Measurements from ENCODE around the gene SHISA5. TPM values are rescaled to one million over a fixed set of nuclear protein-coding genes. Genes with fewer than 3 reads are reported as not detected.

The SHISA5 gene
- total RNA-seq, 1 donor from 2014 or later = 59.2 TPM

DNA sequence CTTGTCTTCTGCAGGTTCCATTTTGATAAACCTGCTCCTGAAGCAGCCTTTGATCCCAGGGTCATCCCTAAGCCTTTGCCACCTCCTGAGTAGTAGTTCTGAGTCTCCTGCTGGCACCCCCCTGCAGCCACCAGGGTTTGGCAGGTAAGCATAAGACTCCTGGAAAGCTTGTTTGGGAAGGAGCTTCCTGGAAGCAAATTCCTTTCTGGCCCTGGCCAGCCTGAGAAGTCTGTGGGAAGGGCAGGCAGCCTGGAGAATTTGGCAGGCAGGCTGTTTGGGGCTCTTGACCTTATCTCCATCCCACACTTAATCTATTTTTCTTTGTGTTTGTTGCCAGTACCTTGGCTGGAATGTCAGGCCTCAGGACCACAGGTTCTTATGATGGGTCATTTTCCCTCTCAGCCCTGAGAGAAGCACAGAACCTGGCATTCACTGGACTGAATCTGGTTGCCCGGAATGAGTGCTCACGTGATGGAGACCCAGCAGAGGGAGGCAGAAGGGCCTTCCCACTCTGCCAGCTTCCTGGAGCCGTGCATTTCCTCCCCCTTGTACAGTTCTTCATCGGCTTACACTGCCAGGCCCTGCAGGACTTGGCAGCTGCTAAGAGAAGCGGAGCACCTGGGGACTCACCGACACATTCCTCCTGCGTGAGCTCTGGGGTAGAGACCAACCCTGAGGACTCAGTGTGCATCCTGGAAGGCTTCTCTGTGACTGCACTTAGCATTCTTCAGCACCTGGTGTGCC lies 44.0 kb downstream of the SHISA5 start:
- DNase-seq (ENCODE audit: low spot score) = no peak

DNA sequence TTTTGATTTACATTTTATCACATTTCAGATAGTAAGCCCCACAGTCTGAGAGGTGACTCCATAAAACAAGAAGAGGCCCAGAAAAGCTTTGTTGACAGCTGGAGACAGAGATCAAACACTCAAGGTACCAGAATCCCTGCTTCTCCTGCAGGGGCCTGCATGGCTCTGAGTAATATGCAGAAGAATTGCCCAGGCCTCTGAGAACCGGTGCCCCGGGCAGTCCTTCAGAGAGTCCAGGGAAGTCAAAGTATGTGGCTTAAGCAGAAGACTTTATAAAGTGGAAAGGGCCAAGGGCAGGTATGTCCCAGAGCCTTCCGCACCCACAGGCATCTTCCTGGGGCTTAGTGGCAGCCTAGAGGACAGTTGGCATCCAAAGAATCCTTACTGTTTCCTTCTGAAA lies 44.6 kb downstream of the SHISA5 start:
- DNase-seq (ENCODE audit: low spot score) = no peak

DNA sequence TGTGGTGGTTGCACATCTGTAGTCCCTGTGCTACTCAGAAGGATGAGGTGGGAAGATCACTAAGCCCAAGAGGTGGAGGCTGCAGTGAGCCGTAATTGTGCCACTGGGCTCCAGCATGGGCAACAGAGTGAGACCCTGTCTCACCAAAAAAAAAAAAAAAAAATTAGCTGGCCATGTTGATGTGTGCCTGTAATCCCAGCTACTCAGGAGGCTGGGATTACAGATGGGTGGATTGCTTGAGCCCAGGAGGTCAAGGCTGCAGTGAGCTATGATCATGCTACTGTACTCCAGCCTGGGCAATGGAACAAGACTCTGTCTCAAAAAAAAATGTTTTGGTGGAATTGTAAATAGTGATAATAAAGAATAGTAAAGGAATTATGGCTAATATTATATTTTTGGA lies 47.5 kb downstream of the SHISA5 start:
- DNase-seq (ENCODE audit: low spot score) = no peak

DNA sequence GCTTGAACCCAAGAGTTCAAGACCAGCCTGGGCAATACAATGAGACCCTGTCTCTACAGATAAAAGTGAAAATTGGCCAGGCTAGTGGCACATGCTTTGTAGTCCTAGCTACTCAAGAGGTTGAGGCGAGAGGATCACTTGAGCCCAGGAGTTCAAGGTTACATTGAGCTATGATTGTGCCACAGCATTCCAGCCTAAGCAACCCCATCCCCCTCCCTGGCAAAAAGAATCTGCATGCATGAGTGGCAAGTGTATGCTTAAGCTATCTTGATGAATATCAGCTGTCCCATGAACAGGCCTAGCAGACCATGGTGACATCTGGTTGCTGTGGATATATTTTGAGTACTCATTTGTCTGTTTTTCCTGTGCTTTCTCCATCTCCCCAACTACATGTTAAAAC lies 52.7 kb downstream of the SHISA5 start:
- DNase-seq (ENCODE audit: low spot score) = no peak

DNA sequence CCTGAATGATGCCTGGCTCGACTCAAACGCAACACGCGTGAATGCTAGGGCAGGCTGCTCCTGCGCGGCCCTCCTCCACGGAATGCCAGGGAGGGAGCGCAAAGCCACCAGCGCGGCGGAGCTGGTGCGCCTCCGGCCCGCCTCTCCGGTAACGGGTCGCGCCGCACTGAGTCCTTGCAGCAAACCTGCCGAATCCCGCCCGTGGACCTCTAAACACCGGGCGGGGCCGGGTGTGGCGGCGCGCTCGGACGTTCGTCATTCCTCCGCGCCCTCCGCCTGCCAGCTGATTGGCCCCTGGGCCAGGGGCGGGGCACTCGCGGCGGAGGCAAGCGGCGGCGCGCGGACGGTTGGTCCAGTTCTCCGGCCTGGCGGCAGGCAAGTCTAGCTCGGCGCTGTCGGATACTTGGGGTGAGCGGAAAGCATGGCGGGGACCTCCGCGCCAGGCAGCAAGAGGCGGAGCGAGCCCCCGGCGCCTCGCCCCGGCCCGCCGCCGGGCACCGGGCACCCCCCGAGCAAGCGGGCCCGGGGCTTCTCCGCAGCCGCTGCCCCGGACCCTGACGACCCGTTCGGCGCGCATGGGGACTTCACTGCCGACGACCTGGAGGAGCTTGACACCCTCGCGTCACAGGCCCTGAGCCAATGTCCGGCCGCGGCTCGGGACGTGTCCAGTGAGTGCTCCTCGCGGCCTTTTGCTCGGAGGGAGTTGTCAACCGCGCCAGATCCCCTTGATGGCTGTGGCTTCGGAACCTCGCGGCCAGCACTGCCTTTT lies 57.4 kb downstream of the SHISA5 start, which contains the start of gene ATRIP:
TSS of gene ATRIP (plus strand) at position 313 of the 769 bp plus-strand sequence. CDS start at position 422, 109 bp downstream.
- DNase-seq (ENCODE audit: low spot score) = peak; percentile 90

DNA sequence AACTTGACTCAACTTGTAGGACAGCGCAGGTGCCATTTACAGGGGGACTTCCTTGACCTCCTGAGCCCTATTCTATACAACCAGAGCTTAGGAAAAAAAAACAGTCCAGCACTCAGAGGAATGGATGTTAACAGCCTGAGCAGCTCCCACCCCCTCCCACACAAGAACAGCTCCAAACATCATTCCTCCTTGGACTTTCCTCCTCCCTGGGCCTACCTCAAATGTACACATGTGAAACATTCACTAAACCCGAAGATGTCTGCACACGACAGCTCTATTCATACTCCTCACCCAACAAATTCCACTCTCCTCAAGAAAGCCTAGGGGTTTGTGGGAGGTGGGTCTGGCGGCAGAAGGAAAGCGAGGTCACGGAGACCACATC lies 57.9 kb downstream of the SHISA5 start:
- no peak for DNase-seq (ENCODE audit: low spot score)

DNA sequence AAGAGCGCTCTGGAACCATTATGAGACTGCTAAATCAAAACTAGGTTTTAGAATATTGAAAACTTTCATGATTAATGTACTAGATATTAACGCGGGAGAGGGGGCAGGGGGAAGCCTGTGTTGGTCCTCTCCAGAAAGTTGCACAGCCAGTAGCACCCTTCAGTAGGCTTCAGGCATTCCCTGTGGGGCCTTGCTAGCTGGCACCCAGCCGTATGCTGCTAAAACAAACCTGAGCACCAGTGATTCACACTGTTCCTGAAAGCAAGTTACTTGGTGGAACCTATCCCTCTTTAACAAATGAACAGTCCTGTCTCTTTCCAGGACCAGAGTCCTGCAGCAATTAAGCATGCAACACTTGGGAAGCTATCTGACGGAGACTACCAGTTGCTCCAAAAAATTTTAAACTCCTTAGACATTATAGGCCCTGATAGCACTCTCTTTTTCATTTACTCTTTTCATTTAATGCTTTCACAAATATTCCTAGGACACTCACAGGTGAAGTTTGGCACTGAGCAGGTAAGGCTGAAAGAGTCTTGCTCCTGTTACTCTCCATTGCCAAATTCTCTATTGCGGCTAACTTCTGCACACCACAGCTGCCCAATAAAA lies 58.6 kb downstream of the SHISA5 start:
- no peak for DNase-seq (ENCODE audit: low spot score)

DNA sequence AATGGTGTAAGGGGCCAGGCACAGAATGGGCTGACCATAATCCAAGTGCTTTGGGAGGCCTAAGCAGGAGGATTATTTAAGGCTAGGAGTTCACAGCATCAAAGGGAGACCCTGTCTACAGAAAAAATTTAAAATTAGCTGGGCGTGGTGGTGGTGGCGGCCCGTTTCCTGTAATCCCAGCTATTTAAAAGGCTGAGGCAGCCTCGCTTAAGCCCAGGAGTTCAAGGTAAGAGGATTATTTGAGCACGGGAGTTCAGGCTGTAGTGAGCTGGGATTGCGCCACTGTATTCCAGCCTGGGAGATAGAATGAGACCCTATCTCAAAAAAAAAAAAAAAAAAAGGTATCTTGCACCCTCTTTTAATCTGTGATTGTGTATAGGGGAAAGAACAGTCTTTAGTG lies 62.0 kb downstream of the SHISA5 start:
- DNase-seq (ENCODE audit: low spot score) = peak; percentile 22

DNA sequence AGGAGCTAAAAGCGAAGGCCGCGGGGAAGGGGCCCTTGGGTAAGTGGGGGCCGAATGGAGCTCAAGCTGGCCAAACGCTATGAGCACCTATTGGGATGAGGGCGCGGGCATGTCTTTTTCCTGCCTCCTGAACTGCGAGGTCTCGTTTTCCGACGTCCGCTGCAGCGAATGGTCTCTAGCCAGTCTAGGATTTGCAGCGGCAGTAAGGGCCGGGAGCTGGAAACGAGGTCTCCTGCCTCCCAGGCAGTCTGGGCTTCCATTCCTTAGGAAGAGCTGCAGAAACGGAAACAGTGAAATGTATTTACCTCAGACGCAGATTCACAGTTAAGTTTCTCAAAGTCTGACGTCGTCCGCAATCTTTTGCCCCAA lies 63.4 kb downstream of the SHISA5 start:
- DNase-seq (ENCODE audit: low spot score) = no peak

DNA sequence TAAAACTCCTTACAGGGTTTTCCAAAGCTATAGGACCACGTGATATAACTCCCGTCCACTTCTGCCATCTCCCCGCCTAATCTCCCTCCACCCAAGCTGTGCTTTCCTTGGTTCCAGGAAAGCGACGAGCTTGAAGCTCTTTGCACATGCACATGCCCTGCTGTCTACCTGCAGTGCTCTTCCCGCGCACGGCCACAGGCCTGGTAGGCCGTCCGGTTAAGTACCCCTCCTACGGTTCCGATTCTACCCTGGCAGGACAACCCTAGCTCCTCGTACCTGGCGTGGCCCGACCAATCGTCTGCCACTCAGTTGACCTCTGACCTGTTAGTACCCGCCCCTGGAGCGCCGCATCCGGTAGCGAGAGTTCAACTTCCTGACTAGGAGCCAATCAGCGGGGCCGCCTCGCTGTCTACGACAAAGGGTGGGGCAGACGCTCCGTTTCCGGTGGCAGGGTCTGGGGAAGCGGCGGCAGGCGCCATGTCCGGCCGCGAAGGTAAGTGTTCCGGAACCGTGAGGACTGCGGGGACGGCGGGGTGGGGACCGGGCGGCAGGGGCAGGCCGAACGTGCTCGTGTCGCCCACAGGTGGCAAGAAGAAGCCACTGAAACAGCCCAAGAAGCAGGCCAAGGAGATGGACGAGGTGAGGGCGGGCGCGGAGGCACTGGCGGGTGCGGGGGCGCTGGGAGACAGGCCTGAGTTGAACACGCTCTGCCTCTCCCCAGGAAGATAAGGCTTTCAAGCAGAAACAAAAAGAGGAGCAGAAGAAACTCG lies 64.0 kb downstream of the SHISA5 start, which contains the start of the genes CCDC51 and TMA7:
TSS of gene CCDC51 (minus strand) at position 300 of the 770 bp plus-strand sequence. CDS start 4,991 bp downstream, outside the sequence.
TSS of gene TMA7 (plus strand) at position 438 of the 770 bp plus-strand sequence. CDS start at position 478, 40 bp downstream.
- peak; percentile 99 for DNase-seq (ENCODE audit: low spot score)

DNA sequence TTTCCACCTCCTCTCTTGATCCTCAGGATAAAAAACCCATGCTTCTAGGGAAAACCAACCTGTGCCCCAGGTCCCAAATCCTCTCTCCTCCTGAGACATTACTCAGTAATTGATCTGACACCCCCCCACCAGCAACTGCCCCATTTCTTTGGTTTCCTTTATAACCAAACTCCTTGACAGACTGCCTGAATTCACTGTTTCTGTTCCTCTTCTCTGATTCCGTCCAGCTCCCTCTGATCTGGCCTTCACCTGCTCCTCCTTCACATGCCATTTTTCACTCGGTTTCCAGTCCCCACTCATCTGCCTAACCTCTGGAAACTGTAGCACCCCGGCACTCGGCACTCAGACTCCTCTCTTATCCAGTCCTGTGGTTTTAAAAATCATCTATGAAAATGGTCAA lies 66.2 kb downstream of the SHISA5 start:
- no peak for DNase-seq (ENCODE audit: low spot score)

DNA sequence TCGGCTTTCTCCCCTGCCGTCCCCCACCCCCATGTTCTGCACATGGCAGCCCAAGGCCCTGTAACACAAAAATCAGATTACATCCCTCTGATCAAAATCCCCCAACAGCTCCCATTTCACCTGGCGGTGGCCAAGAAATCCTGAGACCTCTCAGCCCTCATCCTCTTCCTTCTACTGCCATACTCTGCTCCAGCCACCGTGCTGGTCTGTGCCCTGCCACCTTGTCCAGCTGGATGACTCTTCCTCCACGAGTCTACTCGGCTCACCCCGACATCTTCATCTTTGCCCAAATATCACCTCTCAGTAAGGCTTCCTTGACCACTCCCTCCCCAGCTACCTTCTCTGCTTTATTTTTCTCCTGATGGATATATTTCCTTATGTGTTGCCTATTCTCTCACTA lies 67.1 kb downstream of the SHISA5 start:
- no peak for DNase-seq (ENCODE audit: low spot score)

DNA sequence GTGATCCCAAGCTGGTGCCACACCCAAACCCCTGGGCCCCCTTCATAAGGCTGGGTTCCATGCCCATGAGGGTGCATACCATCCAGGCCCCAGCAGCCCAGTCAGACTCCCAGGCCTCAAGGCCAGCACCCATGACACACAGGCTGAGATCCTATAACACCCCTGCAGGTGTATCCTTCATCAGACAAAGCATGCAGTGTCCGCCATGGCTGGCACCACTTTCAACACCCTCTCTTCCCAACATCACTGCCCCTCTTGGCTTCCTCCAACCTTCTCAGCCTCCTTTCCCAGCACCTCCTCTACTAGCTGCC lies 67.5 kb downstream of the SHISA5 start:
- no peak for DNase-seq (ENCODE audit: low spot score)

DNA sequence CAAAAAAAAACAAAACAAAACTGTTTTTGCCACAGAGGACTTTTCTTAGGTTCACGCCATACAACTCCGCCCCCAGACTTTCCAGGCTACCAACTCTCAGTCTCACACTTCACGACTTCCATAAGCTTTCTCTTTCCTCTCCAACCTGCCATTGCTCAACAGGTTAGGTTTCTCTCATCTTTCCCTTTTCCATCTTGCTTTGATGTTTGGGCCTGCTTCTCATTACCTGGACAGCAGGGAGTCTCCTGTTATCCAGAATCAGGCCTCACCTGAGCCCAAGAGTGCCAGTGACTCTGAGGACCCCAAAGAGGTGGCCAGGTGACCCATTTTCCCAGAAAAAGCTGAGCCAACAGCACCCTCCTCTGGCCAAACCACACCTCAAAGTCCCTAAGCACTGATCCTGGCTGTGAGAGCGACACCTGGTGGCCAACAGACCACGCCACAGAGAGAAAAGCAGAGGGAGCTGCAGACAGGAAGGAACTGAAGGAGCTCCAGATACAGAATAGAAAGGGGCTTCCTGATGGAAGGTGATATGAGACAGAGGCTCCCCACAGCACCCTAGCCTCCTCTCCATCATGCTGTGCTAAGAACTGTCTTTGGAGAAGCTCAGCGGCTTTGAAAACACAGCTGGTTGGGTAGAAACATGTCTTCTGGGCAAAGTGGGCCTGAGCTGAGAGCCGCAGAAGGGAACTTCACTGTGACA lies 68.0 kb downstream of the SHISA5 start:
- peak; percentile 85 for DNase-seq (ENCODE audit: low spot score)

DNA sequence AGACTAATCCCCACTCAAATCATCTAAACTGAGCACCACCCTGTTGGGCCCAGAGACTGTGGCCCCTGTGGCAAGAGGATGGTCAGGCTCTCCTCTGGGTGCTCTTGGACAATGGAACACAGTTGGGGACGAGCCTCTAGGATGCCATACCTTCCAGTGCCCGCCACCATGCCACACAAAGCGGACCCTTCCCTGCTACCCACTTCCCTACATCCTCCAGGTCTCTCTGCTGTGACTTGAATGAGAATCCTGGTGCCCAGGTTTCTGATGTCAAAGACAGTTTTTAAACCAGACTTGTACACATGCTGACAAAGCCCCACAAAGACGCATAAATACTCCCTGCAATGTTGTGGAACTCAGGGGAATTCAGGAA lies 68.8 kb downstream of the SHISA5 start:
- no peak for DNase-seq (ENCODE audit: low spot score)

DNA sequence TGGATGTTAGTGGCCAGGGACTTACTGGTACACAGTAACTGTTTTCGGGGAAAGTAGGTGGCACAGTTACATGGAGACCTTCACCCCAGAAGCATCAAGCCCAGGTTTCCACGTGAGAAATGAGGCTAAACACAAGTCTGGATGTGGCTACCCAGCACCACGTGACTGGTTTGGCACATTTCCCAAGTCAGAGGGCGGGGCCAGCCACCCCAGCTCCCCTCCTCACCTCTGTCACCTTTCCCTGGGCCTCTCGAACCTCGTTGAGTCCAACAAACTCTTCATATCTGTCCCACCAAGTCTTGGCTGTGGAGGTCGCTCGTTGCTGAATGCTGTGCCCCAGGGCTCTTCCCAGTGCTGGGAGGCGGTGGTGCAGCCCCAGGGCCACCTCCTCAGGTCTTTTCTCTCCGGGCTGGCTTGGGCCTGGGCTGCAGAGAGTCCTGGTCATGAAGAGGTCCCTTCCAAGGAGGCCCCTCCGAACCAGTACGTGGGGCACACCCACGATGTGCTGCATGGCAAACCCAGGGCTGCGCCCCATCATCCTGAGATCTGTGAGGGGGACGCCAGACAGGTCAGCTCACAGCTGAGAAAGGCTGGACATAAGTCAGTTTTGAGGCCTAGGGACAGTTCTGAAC lies 69.3 kb downstream of the SHISA5 start:
- no peak for DNase-seq (ENCODE audit: low spot score)

DNA sequence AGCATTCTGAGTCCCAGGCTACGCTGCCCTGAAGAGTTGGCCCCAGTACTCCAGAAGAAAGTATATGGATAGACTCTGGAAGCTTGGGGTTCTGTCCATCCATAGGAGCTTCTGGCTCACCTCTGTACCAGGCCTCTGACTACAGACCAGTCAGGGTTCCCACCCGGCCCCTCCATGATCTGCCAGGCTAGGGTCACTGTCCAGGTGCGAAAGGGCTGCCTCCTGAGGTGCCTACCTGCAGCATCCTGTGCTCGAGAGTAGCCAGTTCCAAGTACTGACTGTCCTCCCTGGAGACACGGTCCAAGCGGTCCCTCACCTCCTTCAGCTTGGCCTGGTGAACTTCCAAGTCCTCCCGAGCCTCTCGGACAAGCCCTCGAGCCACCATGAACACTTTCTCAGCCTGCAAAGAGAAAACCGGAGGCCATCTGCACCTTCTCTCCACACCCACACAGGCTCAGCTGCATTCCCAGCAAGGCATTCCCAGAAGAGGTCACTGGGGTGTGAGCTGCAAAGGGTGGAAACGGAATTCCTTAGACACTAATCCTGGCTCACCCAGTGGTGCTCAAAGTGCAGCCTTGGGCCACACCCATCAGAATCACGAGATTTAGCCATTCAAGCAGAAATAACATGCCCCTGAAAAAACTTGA lies 70.4 kb downstream of the SHISA5 start:
- DNase-seq (ENCODE audit: low spot score) = peak; percentile 55

DNA sequence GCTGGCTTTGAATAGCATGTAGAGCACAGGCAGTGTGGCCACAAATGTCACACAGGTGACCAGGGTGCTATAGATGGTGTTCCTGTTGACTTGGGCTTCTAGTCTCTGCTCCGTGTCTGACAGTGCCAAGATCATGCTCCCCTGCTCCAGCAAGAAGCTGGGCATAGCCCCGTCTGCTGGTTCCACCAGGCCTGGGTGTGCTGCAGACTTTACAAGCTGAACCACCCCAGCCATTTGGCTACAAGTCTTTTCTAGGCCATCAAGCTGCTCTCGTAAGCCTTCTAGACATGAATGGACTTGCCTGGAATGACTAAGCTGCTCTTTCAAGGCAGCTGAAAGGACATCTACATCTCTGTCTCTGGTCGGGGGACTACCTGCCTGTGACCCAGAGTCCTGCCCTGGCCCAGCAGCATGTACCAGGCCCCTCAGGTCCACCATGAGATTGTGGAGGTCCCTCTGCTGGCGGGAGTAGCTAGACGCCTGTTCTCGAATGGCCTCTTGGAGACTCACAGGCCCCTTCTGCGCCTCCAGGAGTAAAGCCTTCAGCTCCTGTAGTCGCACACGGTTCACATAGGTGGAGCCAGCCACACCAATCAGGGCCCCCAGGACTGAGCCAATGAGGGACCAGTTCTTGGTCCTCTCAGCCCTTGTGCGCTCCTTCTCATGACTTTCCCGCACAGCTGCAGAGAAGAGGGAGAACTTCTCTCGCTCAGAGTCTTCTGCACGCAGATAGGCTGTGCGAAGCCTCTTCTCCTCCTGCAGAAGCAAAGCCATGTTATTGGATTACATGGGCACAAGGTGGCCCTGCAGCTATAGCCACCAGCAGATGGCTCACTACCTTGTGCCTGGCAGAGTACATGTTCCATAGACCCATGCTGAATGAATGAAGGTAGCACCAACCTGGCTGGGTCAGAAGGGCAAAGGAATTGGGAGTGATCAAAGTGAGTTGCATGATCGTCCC lies 71.3 kb downstream of the SHISA5 start:
- DNase-seq (ENCODE audit: low spot score) = no peak

Measured in umbilical cord (tissue), 2 donors.